ENCODE results near the gene GLTPD2. TPM values are rescaled to one million over a fixed set of nuclear protein-coding genes. Genes with fewer than 3 reads are reported as not detected.

Gene GLTPD2
- total and polyA plus RNA-seq, 10 of the 15 experiments (the other 5 are each of a cell fraction or from before 2014, with no cell fraction given), result 0.16 to 0.34 TPM; not detected in 8

GRCh38 chr17:4834681-4835020 lies 45.9 kb downstream of the GLTPD2 start:
- Histone ChIP-seq H3K4me3 (peak overlapping the region; percentile 82), H3K9me3 (replicated peaks; ENCODE audit: control insufficient read depth, insufficient read depth, low read length) (no peaks in the 10 kb centered on the region), H3K4me1 (ENCODE audit: control insufficient read depth, insufficient read depth, low read length) (peaks cover 23% of the 10 kb centered on the region), H3K9ac (ENCODE audit: control insufficient read depth, insufficient read depth, low read length) (peak overlapping the region; percentile 65; the same call in 1 of the 2 replicates), H3K36me3 (ENCODE audit: control insufficient read depth in 2 of 2, insufficient read depth in 2 of 2, low read length in 1 of 2) (no peaks in the 10 kb centered on the region; a peak in 2 of 4 replicates), H3K27ac (ENCODE audit: control insufficient read depth, insufficient read depth) (no peak overlapping the region), H2AFZ (ENCODE audit: control insufficient read depth, low read depth, low read length) (no peak overlapping the region), H3K27me3 (replicated peaks in 1 of 2; ENCODE audit: control insufficient read depth in 2 of 2, insufficient read depth in 2 of 2, low read length in 1 of 2) (no peaks in the 10 kb centered on the region), H3K79me2 (ENCODE audit: control insufficient read depth, insufficient read depth, low read length) (peaks cover 33% of the 10 kb centered on the region), H4K20me1 (ENCODE audit: control insufficient read depth, insufficient read depth) (peaks cover 9% of the 10 kb centered on the region; the same call in 1 of the 2 replicates), H3K4me2 (ENCODE audit: control insufficient read depth, insufficient read depth) (peak overlapping the region; percentile 73)
- intact Hi-C loops (cut with micrococcal nuclease; ENCODE audit: unreplicated experiment) (no loop called here), in situ Hi-C loops (cut with MboI) (no loop called here)
- DNase-seq (ENCODE audit: low read depth, low spot score), result no peak
- no TSS peak for BruUV-seq (replicated peaks)
- ChIA-PET CTCF (interaction anchor here (0.6 kb wide), 1 partner anchor 146 kb away, joined by 3 read pairs; no protein-coding TSS in a partner anchor), SMC1A (ENCODE audit: uncharacterized antibody, unreplicated experiment) (no interaction called here), RAD21 (ENCODE audit: unreplicated experiment) (interaction anchor here (1.8 to 2.0 kb wide), 2 partner anchors 44 to 124 kb away, joined by 5 to 7 read pairs; partner anchors contain the start of gene ARRB2), POLR2A (interaction anchor here (0.6 to 1.3 kb wide), 3 partner anchors 23 to 39 kb away, joined by 3 to 5 read pairs (median 4); partner anchors contain the start of gene PSMB6)
- no peak for FAIRE-seq
- 38% methylated on average over 4 of the region's 4 CpGs for WGBS (ENCODE audit: insufficient coverage, insufficient replicate concordance, low lambda C conversion rate, missing lambda C conversion rate)
- TF ChIP-seq MYB (IDR thresholded peaks at IDR 0.05; ENCODE audit: borderline replicate concordance, low read depth, low read length), result no peak
- TF ChIP-seq IRF4 (IDR thresholded peaks at IDR 0.05; ENCODE audit: low read depth, low read length), result no peak
- TF ChIP-seq, protein P1, sequence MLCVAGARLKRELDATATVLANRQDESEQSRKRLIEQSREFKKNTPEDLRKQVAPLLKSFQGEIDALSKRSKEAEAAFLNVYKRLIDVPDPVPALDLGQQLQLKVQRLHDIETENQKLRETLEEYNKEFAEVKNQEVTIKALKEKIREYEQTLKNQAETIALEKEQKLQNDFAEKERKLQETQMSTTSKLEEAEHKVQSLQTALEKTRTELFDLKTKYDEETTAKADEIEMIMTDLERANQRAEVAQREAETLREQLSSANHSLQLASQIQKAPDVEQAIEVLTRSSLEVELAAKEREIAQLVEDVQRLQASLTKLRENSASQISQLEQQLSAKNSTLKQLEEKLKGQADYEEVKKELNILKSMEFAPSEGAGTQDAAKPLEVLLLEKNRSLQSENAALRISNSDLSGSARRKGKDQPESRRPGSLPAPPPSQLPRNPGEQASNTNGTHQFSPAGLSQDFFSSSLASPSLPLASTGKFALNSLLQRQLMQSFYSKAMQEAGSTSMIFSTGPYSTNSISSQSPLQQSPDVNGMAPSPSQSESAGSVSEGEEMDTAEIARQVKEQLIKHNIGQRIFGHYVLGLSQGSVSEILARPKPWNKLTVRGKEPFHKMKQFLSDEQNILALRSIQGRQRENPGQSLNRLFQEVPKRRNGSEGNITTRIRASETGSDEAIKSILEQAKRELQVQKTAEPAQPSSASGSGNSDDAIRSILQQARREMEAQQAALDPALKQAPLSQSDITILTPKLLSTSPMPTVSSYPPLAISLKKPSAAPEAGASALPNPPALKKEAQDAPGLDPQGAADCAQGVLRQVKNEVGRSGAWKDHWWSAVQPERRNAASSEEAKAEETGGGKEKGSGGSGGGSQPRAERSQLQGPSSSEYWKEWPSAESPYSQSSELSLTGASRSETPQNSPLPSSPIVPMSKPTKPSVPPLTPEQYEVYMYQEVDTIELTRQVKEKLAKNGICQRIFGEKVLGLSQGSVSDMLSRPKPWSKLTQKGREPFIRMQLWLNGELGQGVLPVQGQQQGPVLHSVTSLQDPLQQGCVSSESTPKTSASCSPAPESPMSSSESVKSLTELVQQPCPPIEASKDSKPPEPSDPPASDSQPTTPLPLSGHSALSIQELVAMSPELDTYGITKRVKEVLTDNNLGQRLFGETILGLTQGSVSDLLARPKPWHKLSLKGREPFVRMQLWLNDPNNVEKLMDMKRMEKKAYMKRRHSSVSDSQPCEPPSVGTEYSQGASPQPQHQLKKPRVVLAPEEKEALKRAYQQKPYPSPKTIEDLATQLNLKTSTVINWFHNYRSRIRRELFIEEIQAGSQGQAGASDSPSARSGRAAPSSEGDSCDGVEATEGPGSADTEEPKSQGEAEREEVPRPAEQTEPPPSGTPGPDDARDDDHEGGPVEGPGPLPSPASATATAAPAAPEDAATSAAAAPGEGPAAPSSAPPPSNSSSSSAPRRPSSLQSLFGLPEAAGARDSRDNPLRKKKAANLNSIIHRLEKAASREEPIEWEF (IDR thresholded peaks at IDR 0.05; ENCODE audit: insufficient replicate concordance, low read depth, low read length), result no peak
- no peak for TF ChIP-seq HDAC2 (IDR thresholded peaks at IDR 0.05)
- TF ChIP-seq FOXM1 (IDR thresholded peaks at IDR 0.05; ENCODE audit: low read depth, low read length), result no peak
- TF ChIP-seq RUNX3 (IDR thresholded peaks at IDR 0.05; ENCODE audit: low read length), result no peak
- TF ChIP-seq, protein P2, sequence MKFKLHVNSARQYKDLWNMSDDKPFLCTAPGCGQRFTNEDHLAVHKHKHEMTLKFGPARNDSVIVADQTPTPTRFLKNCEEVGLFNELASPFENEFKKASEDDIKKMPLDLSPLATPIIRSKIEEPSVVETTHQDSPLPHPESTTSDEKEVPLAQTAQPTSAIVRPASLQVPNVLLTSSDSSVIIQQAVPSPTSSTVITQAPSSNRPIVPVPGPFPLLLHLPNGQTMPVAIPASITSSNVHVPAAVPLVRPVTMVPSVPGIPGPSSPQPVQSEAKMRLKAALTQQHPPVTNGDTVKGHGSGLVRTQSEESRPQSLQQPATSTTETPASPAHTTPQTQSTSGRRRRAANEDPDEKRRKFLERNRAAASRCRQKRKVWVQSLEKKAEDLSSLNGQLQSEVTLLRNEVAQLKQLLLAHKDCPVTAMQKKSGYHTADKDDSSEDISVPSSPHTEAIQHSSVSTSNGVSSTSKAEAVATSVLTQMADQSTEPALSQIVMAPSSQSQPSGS (IDR thresholded peaks at IDR 0.05; ENCODE audit: low read length), result no peak
- TF ChIP-seq, protein P3, sequence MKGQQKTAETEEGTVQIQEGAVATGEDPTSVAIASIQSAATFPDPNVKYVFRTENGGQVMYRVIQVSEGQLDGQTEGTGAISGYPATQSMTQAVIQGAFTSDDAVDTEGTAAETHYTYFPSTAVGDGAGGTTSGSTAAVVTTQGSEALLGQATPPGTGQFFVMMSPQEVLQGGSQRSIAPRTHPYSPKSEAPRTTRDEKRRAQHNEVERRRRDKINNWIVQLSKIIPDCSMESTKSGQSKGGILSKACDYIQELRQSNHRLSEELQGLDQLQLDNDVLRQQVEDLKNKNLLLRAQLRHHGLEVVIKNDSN (IDR thresholded peaks at IDR 0.05; ENCODE audit: borderline replicate concordance, extremely low read length, insufficient read depth, low read depth, low read length), result no peak
- TF ChIP-seq NR2C1 (IDR thresholded peaks at IDR 0.05), result no peak
- no peak for ATAC-seq
